Naive thymus-derived CD8-positive, alpha-beta T cell (primary cell): ENCODE measurements around the gene ZNF845. TPM values are rescaled to one million over a fixed set of nuclear protein-coding genes. Genes with fewer than 3 reads are reported as not detected.
"Not testable (repeated sequence)": the region's sequence is repeated elsewhere in the genome, so short reads cannot be mapped to it uniquely, and the experiment has no call there.

Experiments
- ATAC-seq, 2 donors: fragments of 150-1000 bp; cut with Tn5 transposase in 1 of 2; sonication (Bioruptor Pico), chemical (Tn5 transposase) in 1 of 2; 1 replicate in 1 of 2; 2 replicates in 1 of 2; pipeline ENCODE4 v1.10.0; 2021; ENCODE audit warnings: mild to moderate bottlenecking in 2 of 2, moderate library complexity in 2 of 2
- POLR2A ChIA-PET: fragments of 350-600 bp; sonication (Branson Sonifier 250); formaldehyde crosslinking; loops from one replicate; lab custom pipeline; 2021; ENCODE audit warnings: antibody characterized with exemption; lab: Charles Lee
- DNase-seq, 10 donors: peaks; one replicate each; pipeline versions ENCODE4 v3.0.0 to v3.0.0-alpha.2; 2020 to 2022
- H3K27ac Mint-ChIP-seq, 10 donors: one replicate each; pipeline ENCODE4 v1.8.0; 2020 to 2022; ENCODE audit warnings: mild to moderate bottlenecking in 10 of 10, mixed read lengths in 10 of 10, moderate library complexity in 4 of 10, inconsistent platforms in 1 of 10
- H3K27me3 Mint-ChIP-seq, 5 donors: one replicate each; pipeline ENCODE4 v1.8.0; 2021 to 2022; ENCODE audit warnings: mixed read lengths in 5 of 5
- H3K36me3 Mint-ChIP-seq, 3 donors: one replicate each; pipeline ENCODE4 v1.8.0; 2020 to 2022; ENCODE audit warnings: mixed read lengths in 3 of 3, mild to moderate bottlenecking in 2 of 3, inconsistent platforms in 1 of 3
- H3K4me1 Mint-ChIP-seq, 4 donors: one replicate each; pipeline ENCODE4 v1.8.0; 2021 to 2022; ENCODE audit warnings: mixed read lengths in 4 of 4
- H3K4me3 Mint-ChIP-seq, 10 donors: one replicate each; pipeline ENCODE4 v1.8.0; 2020 to 2022; ENCODE audit warnings: mild to moderate bottlenecking in 10 of 10, mixed read lengths in 10 of 10, moderate library complexity in 6 of 10, inconsistent platforms in 1 of 10
- H3K9me3 Mint-ChIP-seq, 9 donors: one replicate each; pipeline ENCODE4 v1.8.0; 2020 to 2022; ENCODE audit warnings: mixed read lengths in 9 of 9, mild to moderate bottlenecking in 3 of 9, inconsistent platforms in 1 of 9, moderate library complexity in 1 of 9
- polyA plus RNA-seq, 3 donors: library from polyadenylated mRNA; unstranded; fragments of 300-500 nt; fragmentation: Illumina TruSeq; gene quantifications; one replicate each; pipeline ENCODE4 v1.2.3, GENCODE V29; 2021
- total RNA-seq, 8 experiments: library from RNA in 2 of 8; stranded (reverse) in 2 of 8; gene quantifications; one replicate each; pipeline ENCODE4 v1.2.3 and lab custom pipeline; 2021 to 2026

Gene ZNF845
- total RNA-seq (10 to 100 TPM; 11.8 to 13.1 TPM), polyA plus RNA-seq (10 to 100 TPM in 1 of 3 donors, 1 to 10 TPM in 2; 3.2 to 11.7 (median 8.3) TPM), total RNA-seq (lab: John Stamatoyannopoulos, UW) (21.7 to 77.6 (median 43.6) reads per million in 6 experiments)

DNA sequence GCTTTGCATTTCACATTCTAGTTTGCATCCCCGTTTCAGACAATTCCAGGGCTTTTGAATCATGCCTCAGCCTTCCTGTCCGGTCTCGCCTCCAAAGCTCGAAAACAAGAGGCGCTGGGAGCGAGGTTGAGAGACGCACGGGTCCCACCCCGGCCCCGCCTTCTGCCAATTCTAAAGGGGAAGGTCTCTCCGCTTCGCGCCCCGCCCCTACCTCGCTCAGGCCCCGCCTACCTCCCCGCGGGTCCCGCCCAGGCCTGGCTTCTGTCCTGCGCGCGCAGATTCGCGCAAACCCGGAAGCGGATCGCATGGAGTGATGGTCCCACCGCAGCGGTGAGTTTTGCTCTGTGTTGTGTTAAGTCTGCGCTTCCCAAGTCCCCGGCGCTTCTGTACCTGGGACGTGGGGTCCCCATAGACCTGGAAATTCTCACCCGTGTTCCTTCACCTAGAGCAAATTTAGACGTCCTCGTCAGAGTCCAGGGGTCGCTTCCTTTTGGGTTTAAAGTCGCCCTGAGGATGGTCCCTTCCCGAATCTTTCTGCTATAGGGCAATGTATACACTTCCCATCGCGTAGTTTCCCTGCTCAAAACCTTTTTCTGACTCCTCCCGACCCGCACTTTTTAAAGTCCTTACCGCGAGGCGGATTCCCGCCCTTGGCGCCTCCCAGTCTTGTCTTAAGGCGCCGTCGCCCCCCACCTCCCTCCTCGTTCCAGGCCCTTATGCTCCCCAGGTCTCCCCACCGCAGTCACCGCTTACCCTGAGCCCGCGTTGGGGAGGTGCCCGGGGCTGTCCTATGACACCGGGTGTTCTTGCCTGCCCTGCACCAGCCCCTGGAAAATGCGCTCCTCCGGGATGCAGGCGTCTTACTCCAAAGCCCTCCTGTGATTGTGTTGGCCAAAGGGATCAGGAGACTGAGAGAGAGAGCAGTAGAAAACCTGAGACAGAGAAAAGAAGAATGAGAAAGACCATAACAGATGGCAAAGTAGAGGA lies at the start of gene ZNF845:
ZNF845 (plus strand) TSS at position 287 of the 987 bp plus-strand sequence. CDS start 7,559 bp downstream, outside the sequence.
- H3K36me3 Mint-ChIP-seq = peaks cover 21 to 29% (median 27%) of the 10 kb centered on the region in 3 donors
- peak within 1 kb of the TSS; percentile 80 to 96 (median 94) for H3K27ac Mint-ChIP-seq
- H3K27me3 Mint-ChIP-seq = peaks cover 4 to 10% (median 5%) of the 10 kb centered on the region in 5 donors
- peaks cover 0 to 65% (median 20%) of the 10 kb centered on the region in 9 donors for H3K9me3 Mint-ChIP-seq
- POLR2A ChIA-PET = interaction anchor here (0.6 to 1.1 kb wide), 3 partner anchors 79 to 541 kb away, joined by 3 to 4 read pairs (median 4); partner anchors contain the start of gene ZNF677
- peak within 1 kb of the TSS; percentile 87 to 98 (median 94) for H3K4me3 Mint-ChIP-seq
- peaks cover 10 to 27% (median 23%) of the 10 kb centered on the region in 4 donors for H3K4me1 Mint-ChIP-seq
- DNase-seq (peak; percentile 91 to 99 (median 97)), ATAC-seq (peak; percentile 89 to 94)

DNA sequence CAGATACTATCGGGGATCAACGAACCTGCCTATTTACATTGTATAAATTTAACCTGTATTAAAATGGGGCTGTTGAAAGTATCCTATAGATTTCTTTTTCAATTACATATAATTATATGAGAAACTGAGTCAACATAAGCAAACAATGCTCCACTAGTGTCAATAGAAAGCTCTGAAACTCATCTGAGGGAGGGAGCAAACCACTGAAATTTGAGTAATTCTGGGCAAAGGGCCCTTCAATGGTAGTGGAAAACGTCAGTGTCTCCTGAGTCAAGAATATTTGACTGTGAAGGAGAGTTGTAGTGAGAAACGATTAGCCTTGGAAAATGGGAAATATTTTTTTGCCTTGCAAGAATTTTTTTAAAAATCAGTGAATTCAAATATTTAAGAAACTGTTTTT lies 48.5 kb upstream of the ZNF845 start:
- ATAC-seq (no peak), DNase-seq (no peak)
- Mint-ChIP-seq H3K4me1 (no peaks in the 10 kb centered on the region), H3K4me3 (no peak overlapping the region), H3K27me3 (peaks cover 0 to 5% (median 0%) of the 10 kb centered on the region in 5 donors), H3K9me3 (peaks cover 0 to 72% (median 31%) of the 10 kb centered on the region in 9 donors), H3K36me3 (peaks cover 0 to 33% (median 14%) of the 10 kb centered on the region in 3 donors), H3K27ac (no peak overlapping the region)
- POLR2A ChIA-PET = no interaction called here

DNA sequence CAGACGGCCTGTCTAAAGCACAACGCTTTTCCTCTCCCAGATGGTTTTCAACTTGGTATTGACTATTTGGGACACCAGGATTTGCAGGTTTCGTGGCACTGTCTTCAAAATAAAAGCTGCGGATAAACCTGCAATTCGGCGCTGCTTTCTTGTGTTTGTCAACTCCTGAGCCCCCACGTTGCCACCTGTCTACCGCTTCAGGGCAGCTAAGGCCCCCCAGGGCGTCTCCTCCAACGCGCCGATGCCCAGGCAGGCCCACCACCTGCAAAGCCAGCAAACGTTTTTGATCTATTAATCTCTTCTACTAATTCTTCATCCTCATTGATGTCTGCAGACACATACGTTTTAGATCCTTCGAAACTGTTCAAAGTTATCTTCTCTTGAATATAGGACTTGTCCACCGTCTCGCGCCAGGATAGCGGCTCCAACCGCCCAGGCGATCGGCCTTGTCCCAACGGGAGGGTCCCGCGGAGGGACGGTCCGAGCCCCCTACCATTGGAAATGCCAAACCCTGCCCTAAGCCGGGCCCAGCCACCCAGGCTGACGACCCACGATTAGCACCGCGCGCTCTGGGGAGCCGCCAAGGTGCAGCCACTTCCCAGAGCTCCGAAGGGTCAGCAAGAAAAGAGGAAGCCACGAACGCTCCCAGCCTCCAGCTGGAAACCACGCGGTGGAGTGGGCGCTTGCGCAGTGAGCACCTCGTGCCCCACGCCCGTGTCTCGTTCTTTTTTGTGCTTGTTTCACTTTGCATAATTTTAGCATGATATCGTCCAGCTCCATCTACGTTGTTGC lies 42.6 kb upstream of the ZNF845 start:
- no peak for DNase-seq
- Mint-ChIP-seq H3K36me3 (peaks cover 0 to 64% (median 14%) of the 10 kb centered on the region in 3 donors), H3K4me1 (no peaks in the 10 kb centered on the region), H3K27me3 (no peaks in the 10 kb centered on the region), H3K4me3 (no peak overlapping the region), H3K9me3 (peaks cover 20 to 92% (median 54%) of the 10 kb centered on the region in 9 donors), H3K27ac (no peak overlapping the region)
- ATAC-seq = no peak
- POLR2A ChIA-PET = no interaction called here

DNA sequence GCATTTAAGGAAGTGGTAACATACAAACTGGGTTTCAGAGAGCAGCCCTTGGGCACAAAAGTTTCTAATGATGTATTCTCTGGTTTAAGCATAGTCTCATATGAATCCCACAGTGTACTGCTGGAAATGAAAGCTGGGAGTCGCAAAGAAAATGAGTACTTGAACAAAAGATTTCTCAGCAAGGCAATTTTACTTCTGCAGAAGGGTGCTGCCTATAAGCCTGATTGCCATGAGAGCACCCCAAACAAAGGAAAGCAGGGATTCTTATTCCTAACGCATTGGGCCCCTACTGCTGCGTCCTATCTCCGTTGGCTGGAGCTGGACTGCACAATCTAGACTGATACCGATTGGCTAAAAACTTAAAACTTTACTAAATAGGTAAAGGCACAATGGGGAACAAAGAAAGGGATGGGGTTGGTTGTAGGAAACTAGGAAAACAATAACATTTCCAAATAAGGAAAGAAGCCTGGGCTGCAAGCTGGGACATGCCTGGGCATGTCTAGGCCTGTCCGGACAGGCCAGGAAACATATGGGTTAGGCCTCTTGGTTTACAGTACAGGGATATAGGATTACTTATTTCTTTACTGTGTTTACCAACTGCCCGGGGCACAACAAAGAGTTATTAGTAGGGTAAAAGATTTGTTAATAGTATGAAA lies 38.6 kb upstream of the ZNF845 start:
- no peak overlapping the region for H3K4me3 Mint-ChIP-seq
- no peaks in the 10 kb centered on the region for H3K4me1 Mint-ChIP-seq
- DNase-seq = no peak
- H3K27ac Mint-ChIP-seq = no peak overlapping the region
- ATAC-seq = no peak
- POLR2A ChIA-PET = no interaction called here
- peaks cover 0 to 52% (median 13%) of the 10 kb centered on the region in 3 donors for H3K36me3 Mint-ChIP-seq
- peaks cover 20 to 90% (median 53%) of the 10 kb centered on the region in 9 donors for H3K9me3 Mint-ChIP-seq
- H3K27me3 Mint-ChIP-seq = no peaks in the 10 kb centered on the region

DNA sequence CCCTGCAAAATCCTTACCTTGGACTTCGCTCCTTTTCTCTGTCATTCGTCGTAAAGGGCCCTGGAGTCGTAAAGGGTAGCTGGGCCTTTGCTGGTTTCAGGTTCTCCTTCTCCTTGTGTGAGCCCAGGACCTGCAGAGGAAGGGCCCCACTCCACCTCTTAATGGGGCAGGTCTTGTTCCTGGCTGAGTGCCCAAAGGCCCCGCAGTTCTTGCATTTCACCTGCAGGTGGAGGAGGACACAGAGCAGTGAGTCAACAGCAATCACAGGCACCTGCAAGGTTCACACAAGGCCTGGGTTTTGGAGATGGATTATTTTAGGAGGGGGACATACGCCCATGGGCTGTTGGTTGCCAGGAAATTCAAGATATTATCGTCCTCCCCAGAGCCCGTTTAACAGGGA lies 32.2 kb upstream of the ZNF845 start:
- H3K4me3 Mint-ChIP-seq, POLR2A ChIA-PET, H3K27ac Mint-ChIP-seq, DNase-seq, ATAC-seq, H3K4me1 Mint-ChIP-seq: not testable (repeated sequence)
- Mint-ChIP-seq H3K9me3 (peaks cover 8 to 74% (median 34%) of the 10 kb centered on the region in 9 donors), H3K36me3 (peaks cover 6 to 39% (median 14%) of the 10 kb centered on the region in 3 donors), H3K27me3 (peaks cover 4 to 39% (median 10%) of the 10 kb centered on the region in 5 donors)

DNA sequence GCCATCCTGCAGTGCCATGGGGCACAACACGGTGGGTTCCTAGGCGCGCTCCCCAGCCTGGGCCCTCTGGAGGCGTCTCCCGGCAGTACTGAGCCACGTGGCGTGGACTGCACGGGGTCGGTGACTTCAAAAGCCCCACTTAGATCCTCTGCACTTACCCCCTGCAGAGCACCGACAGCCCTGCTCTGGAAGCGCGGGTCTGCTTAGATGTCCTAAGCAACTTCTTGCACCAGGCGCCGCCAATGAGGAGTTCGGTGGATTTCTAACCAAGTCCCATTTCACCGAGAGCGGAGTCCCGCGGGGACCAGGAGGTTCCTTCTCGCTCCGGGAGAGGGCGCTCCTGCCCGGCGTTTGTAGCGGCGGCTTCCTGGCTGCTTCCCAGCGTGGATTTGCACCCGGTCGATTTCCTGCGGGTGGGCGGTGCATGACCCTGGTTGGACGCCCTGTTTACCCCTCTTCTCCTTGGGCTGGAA lies 25.2 kb upstream of the ZNF845 start:
- H3K27me3 Mint-ChIP-seq = peaks cover 24 to 65% (median 31%) of the 10 kb centered on the region in 5 donors
- ATAC-seq (peak in 1 of 2 donors; percentile 56), DNase-seq (peak in 2 of 10 donors; percentile 30 to 35)
- POLR2A ChIA-PET = no interaction called here
- peaks cover 5 to 60% (median 30%) of the 10 kb centered on the region in 3 donors for H3K36me3 Mint-ChIP-seq
- H3K4me1 Mint-ChIP-seq = no peaks in the 10 kb centered on the region
- H3K4me3 Mint-ChIP-seq = peak overlapping the region in 1 of 10 donors; percentile 18
- H3K27ac Mint-ChIP-seq = no peak overlapping the region
- H3K9me3 Mint-ChIP-seq = peaks cover 22 to 94% (median 60%) of the 10 kb centered on the region in 9 donors

DNA sequence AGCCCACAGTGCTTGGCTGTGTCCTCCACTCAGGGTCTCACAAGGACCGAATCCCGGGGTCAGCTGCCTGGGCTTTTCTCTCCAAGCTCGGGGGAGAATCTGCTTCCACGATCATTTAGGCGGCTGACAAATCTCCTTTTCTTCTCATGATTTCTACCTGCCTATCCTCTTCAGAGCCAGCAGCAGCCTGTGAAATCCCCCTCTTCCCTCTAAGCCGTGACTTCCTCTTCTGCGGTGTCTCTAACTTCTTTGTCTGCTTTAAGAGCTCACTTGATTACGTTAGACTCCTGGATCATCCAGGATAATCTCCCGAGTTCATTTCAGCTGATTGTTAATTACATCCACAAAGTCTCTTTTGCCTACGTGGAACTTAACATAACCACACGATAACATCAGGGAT lies 22.5 kb upstream of the ZNF845 start:
- Mint-ChIP-seq H3K9me3 (peaks cover 17 to 89% (median 51%) of the 10 kb centered on the region in 9 donors), H3K4me1 (no peaks in the 10 kb centered on the region), H3K4me3 (no peak overlapping the region), H3K36me3 (peaks cover 5 to 49% (median 24%) of the 10 kb centered on the region in 3 donors), H3K27ac (no peak overlapping the region), H3K27me3 (peaks cover 29 to 60% (median 30%) of the 10 kb centered on the region in 5 donors)
- POLR2A ChIA-PET = no interaction called here
- DNase-seq = no peak
- ATAC-seq = no peak

DNA sequence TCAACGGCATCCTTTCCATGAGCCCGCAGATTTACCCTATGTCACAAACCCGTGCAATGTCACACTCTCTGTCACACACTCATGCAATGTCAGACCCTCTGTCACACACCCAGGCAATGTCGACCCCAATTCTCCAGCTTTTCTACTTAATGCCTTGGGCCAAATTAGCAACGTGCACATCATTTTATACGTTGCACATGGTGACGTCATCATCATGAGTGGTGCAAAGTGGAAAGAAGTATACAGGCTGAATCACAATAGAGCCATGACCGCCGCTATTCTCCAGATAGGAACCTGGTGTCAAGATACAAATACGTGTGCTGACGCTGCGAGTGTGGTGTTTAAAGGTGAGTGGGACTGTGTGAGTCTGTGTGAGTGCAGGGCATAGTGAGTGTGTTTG lies 21.7 kb upstream of the ZNF845 start:
- POLR2A ChIA-PET = no interaction called here
- peaks cover 2 to 47% (median 18%) of the 10 kb centered on the region in 3 donors for H3K36me3 Mint-ChIP-seq
- no peak for DNase-seq
- H3K4me1 Mint-ChIP-seq = no peaks in the 10 kb centered on the region
- no peak overlapping the region for H3K27ac Mint-ChIP-seq
- no peak for ATAC-seq
- H3K9me3 Mint-ChIP-seq = peaks cover 10 to 89% (median 50%) of the 10 kb centered on the region in 9 donors
- peaks cover 22 to 56% (median 24%) of the 10 kb centered on the region in 5 donors for H3K27me3 Mint-ChIP-seq
- peak overlapping the region in 1 of 10 donors; percentile 5 for H3K4me3 Mint-ChIP-seq

DNA sequence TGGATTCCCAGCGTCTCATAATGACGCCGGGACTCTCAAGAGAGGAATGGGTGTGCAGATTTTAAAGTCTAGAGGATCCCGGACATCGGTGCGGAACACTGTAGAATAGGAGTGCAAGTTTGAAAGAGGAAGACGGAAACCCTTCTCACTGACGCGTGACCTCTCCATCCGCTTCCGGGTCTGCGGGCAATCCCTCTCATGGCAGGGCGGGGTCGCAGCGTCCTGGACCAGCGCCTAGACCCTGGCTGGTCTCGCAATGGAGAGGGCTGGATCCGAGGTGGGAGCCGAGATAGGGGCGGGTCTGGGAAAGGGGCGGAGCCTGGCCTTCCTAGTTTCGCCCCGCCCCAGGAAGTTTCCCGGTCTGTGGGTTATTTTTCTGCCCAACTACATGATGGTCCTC lies 4.6 kb upstream of the ZNF845 start:
- H3K27me3 Mint-ChIP-seq = peaks cover 20 to 37% (median 28%) of the 10 kb centered on the region in 5 donors
- DNase-seq (peak in 1 of 10 donors; percentile 15), ATAC-seq (no peak)
- H3K36me3 Mint-ChIP-seq = peaks cover 14 to 42% (median 33%) of the 10 kb centered on the region in 3 donors
- peaks cover 3 to 8% (median 5%) of the 10 kb centered on the region in 4 donors for H3K4me1 Mint-ChIP-seq
- H3K27ac Mint-ChIP-seq = peak overlapping the region in 3 of 10 donors; percentile 8 to 24 (median 22)
- POLR2A ChIA-PET = no interaction called here
- peaks cover 8 to 72% (median 45%) of the 10 kb centered on the region in 9 donors for H3K9me3 Mint-ChIP-seq
- H3K4me3 Mint-ChIP-seq = peak overlapping the region; percentile 52 to 82 (median 70)

DNA sequence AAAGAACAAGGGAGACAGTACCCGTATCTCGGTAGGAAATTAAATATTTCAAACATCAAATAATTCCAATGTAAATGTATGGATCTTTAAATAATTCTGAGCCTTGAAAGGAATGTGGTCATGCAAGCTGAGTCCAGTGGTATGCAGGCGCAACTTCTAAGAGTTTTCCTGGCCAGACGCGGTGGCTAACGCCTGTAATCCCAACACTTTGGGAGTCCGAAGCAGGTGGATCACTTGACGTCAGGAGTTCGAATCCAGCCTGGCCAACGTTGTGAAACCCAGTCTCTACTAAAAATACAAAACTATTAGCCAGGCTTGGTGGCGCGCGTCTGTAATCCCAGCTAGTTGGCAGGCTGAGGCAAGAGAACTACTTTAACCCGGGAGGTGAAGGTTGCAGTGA lies 1.1 kb upstream of the ZNF845 start:
- Mint-ChIP-seq H3K27ac (peak overlapping the region in 4 of 10 donors; percentile 10 to 68 (median 16)), H3K4me3 (peak overlapping the region; percentile 78 to 98 (median 94)), H3K27me3 (peaks cover 7 to 20% (median 10%) of the 10 kb centered on the region in 5 donors), H3K36me3 (peaks cover 17 to 32% (median 28%) of the 10 kb centered on the region in 3 donors), H3K4me1 (peaks cover 10 to 29% (median 21%) of the 10 kb centered on the region in 4 donors), H3K9me3 (peaks cover 0 to 66% (median 31%) of the 10 kb centered on the region in 9 donors)
- POLR2A ChIA-PET = interaction anchor here (0.7 to 1.1 kb wide), 4 partner anchors 62 to 542 kb away, joined by 3 to 4 read pairs (median 4); partner anchors contain the start of genes ZNF677 and ZNF765
- ATAC-seq (no peak), DNase-seq (no peak)

DNA sequence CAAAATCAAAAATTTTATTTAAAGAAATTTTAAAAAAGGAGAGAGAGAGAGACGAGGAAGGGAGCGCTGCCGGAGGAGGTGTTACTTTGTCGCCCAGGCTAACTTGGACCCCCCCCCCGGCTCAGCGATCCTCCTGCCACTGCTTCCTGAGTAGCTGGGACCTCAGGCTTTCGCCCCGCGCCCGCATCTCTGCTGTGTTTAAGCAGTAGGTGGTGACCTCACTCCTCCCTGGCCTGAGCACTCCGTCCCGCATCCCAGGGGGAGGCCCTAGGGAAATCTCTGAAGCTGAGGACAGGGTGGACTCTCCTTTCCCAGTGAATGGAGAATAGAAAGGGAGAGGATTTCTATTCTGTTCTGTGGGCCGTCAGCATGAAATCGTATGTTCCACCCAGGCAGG lies 485 bp upstream of the ZNF845 start:
- DNase-seq = peak in 7 of 10 donors; percentile 9 to 66 (median 21)
- ATAC-seq = peak; percentile 29 to 42
- Mint-ChIP-seq H3K9me3 (peaks cover 0 to 66% (median 26%) of the 10 kb centered on the region in 9 donors), H3K36me3 (peaks cover 23 to 29% (median 28%) of the 10 kb centered on the region in 3 donors), H3K4me3 (peak overlapping the region; percentile 87 to 98 (median 94)), H3K27me3 (peaks cover 4 to 15% (median 9%) of the 10 kb centered on the region in 5 donors), H3K4me1 (peaks cover 10 to 29% (median 22%) of the 10 kb centered on the region in 4 donors), H3K27ac (peak overlapping the region; percentile 19 to 96 (median 94))
- POLR2A ChIA-PET = interaction anchor here (0.7 to 1.1 kb wide), 3 partner anchors 78 to 541 kb away, joined by 3 to 4 read pairs (median 4); partner anchors contain the start of gene ZNF677
